NCI-H1694 (cell line): ENCODE data around the gene CFAP100.

Experiments
- DNase-seq: peaks from one replicate; lab custom pipeline; 2025; lab: John Stamatoyannopoulos, UW

Gene CFAP100

DNA sequence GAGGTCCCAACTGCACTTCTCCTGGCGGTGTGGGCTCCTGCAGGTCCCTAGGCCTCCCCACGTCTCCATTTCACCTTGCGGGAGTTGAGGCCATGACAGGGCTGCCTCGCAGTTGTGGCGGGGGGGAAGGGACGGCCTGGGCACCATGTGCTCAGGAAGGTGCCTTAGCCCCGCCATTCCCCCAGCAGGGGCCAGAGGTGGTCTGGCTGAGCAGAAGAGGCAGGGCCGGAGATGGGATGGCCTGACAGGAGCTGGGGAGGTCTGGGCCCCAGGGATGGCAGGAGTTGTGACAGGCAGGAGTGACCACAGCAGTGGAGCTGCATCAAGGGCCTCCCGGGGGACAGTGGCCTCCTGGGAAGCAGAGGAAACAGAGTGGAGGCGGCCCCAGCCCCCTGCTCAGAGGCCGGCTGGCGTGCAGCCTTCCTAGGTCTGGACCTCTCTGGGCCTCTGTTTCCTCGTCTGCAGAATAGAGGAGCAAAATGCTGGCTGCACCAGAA lies 18.8 kb upstream of the CFAP100 start:
- no peak for DNase-seq

DNA sequence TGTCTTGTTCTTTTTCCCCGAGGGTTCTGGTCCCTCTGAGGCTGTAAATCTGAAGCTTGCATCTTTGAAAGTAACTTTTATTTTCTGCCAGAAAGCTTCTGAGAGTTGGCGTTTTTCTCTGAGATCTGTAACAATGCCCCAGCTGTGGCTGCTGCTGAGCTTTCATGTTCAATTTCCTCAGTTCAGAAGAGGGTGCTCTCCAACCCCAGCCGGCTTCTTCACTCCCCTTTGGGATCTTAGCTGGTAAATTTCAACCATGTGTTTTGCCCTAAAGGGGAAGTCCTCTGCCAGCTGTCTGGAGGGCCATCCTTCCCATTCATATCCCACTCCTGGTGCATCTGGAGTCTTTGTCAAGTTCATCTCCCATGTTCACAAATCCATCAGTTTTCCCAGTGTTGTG lies 18.3 kb upstream of the CFAP100 start:
- no peak for DNase-seq

DNA sequence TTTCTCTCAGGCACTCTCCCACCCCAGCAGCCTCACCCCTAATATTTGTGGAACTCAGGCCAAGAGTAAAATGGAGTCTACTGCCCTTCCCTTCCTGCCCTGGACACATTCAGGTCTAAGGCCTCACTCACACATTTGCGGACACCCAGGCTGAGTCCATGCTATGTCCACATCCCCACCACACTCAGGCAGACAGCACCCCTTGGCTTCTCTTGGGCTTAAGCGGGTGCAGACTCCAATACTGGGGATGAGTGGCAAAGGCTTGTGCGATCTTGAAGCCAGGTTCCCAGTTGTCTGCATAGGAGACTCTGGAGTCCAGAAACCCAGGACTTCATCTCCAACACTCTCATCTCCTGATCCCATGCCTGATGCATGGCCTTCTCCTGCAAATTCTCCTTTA lies 17.5 kb upstream of the CFAP100 start:
- no peak for DNase-seq

DNA sequence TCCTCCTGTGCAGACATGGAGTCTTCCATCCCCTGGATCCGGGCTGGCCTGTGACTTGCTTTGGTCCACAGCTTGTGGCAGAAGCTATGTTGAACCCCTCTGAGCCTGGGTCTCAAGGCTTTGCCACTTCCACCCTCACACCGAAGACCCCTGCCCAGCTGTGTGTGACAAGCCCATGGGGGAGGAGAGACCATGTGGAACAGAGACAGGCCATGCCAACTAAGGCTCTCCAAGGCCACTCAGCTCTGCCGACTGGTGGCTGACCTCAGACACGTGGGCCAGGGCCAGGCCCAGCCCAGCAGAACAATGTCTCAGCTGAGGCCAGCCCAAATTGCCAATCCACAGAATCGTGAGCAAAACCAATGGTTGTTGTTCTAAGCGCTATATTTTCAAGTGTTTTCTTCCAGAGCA lies 16.4 kb upstream of the CFAP100 start:
- DNase-seq = no peak

DNA sequence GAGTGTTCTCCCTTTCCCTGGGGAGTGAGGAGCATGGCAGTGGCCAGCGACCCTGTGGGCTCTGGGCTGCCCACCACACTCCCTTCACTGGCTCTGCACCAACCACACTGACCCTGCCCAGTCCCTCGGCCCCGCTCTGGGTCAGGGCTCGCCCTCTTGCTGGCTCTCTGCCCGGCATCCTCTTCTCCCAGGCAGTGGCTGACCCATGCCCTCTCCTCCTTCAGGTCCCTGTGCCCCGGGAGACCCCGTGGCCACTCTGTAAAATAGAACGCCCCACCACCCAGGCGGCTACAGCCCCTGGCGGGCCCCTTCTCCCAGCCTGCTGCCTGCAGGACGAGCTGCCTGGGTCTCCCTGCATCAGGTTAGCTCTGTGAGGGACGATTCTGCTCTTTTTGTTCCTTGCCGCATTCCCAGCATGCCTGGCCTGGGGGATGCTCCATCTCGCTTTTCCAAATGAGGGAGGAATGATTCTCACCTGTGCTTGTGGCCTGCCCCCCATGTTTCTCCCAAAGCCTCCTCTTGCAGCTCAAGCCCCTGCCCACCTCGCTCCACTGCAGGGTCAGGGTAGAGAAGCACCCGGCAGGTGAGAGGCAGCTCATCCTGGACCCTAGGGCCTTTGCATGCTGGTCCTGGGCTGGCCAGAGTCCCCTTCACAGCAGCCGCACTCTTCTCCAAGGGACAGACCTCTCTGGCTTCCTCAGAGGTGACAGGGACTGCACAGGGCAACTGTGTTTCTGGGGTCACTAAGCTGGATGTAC lies 14.5 kb upstream of the CFAP100 start:
- no peak for DNase-seq

- DNase-seq = no peak
These were observed 12.7 kb upstream of the CFAP100 start for GRCh38 chr3:126381966-126382365.

DNA sequence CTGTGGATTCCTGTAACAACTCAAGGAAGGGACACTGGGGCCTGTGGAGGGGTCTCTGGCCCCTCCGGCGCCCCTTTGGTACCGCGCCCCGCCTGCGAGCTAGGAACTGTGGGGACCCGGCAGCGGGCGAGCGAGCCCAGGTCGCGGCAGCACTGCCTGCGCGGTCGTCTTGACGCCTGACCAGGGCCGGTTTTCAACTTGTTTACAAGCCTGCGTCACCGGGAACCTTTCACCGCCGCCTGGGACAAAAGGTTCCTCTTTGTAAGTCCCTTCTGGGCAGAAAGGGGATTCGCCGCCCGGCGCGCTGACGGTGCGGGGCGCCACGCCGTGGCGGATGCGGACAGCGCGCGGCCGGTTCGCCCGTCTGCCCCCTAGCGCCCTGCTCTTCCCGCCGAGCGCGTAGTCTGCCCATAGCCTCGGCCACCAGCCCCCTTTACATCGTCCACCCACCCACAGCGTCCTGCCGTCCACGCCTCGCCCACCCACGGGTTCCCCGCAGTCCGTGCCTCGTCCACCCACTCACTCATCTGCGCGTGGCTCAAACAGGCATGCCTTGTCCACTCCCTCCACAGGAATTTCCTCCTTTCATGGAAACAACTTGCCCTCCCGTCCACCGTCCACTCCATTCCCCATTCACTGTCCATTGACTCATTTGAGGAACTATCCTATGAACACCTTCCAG lies 5.5 kb upstream of the CFAP100 start:
- no peak for DNase-seq

- DNase-seq = no peak
These were observed 4.9 kb upstream of the CFAP100 start for GRCh38 chr3:126389794-126390146.

- DNase-seq = no peak
These were observed 4.5 kb upstream of the CFAP100 start for GRCh38 chr3:126390201-126390600.

- no peak for DNase-seq
These were observed 4.0 kb upstream of the CFAP100 start for GRCh38 chr3:126390751-126391150.

- no peak for DNase-seq
These were observed 3.1 kb upstream of the CFAP100 start for GRCh38 chr3:126391631-126392030.

GRCh38 chr3:126392246-126392645 lies 2.5 kb upstream of the CFAP100 start:
- DNase-seq = no peak

DNA sequence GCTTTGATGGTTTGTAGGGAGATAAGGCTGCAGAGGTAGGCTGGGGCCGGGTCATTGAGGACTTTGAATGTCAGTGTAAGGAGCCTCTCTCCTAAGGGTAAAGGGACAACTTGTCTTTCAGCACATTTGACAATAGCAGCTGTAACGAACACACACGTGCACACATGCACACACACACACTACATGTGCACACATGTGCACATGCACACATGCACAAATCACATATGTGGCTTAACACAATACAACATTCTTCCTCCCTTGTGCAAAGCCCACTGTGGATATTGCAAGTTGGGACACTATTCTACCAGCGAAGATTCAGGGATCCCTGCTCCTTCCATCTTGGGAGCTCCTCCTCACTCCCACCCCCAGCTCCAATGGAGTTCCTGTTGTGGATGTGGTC lies 1.1 kb upstream of the CFAP100 start:
- DNase-seq = no peak

DNA sequence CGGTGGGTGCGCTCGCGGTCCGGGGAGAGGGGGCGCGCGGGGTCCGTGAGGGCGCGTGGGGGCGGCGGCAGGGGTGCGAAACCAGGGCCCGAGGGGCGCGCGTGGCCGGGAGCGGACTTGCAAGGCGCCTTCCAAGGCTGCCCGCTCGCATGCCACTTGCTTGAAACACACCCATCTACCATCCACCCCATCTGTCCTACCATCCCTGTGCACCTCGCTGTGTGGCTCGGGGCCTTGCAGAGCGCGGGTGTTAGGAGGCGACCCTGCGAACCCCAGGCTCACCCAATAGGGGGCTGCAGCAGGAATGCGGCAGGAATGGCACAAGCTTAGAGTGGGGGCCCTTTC lies 240 bp downstream of the CFAP100 start:
- DNase-seq = no peak

- no peak for DNase-seq
These were observed 1.3 kb downstream of the CFAP100 start for GRCh38 chr3:126395846-126396513.

GRCh38 chr3:126396536-126396935 lies 1.8 kb downstream of the CFAP100 start:
- no peak for DNase-seq

DNA sequence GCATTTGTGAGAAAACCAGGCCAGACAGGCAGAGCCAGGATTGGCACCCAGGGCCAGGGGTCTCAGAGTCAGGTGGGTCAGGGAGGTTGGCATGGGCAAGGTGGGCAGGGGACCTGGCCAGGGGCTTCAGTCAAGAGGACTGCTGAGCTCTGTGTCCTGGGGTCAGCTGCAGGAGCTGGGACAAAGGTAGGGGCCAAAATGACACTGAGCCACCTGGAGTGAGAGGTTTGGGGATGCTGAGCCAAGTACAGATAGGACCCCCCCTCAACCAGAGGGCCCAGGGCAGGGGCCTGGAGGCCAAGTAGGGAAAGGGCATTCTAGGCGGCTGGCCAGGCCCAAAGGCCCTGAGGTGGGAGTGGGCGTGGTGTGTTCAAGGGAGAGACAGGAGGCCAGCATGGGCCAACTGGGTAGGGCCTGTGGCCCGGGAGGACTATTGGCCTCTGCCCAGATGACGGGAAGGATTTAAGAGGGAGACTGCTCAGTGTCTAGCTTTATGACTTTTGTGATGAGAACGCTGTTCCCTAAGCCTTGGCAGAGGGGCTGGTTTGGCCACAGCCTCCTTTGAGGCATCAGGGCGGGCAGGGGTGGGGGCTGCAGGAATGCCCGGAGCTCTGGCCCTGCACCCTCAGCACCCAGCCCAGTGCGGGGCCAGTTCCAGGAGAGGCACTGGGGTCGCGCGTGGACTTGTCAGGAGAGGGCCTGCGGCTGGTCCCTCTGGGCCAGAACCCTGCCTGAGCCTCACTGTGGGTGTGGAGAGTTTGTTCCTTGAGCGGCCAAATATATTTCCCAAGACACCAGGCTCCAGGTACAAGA lies 3.1 kb downstream of the CFAP100 start:
- DNase-seq = no peak

- no peak for DNase-seq
These were observed 4.0 kb downstream of the CFAP100 start for GRCh38 chr3:126398423-126399350.

DNA sequence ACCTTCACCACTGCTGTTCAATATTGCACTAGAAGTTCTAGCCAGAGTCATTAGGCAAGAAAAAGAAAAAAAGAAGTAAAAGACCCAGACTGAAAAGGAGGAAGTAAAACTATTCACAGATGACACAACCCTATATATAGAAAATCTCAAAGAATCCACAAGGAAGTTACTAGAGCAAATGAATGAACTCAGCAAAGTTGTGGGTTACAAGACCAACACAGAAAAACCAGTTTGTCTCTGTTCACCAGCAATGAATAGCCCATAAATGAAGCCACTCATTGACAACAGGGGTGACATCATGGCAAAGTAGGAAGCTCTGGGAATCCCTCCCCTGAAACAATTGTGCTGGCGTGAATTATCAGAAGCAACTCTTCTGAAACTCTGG lies 4.6 kb downstream of the CFAP100 start:
- no peak for DNase-seq

- DNase-seq = no peak
These were observed 5.0 kb downstream of the CFAP100 start for GRCh38 chr3:126399756-126400155.

DNA sequence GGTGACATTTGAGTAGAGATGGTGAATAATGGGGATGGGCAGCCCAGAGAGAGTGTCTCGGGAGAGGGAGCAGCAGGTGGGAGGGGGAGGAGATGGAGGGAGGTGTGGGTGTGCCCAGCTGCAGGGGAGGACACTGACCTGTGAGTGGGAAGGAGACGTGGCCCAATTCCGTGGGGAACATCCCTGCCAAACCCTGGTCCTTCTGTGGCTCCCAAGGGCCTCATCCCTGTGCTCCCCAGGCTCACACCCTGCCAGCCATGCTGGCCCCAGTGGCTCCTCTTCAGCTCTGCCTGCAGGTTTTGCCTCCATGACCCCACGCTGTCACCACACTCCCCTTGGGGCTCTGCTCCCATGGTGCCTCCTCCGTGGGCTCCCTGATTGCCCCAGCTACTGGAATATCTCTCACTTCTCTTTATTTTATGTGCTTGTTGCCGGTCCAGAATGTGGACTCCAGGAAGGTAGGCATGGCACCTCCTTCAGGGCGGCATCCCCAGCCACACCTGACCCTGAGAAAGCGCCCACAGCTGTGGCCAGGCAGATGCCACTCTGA lies 7.0 kb downstream of the CFAP100 start:
- no peak for DNase-seq
